CD14-positive monocyte (primary cell): ENCODE measurements around the gene MSL2. TPM values are rescaled to one million over a fixed set of nuclear protein-coding genes. Genes with fewer than 3 reads are reported as not detected.
"Not testable (repeated sequence)": the region's sequence is repeated elsewhere in the genome, so short reads cannot be mapped to it uniquely, and the experiment has no call there.

Source experiments
- DNase-seq, 3 donors: peaks; one replicate each; pipeline ENCODE4 v3.0.0-alpha.2; 2011 to 2022
- H2AFZ ChIP-seq: 2 replicates; pipeline ENCODE4 v1.6.0; 2012; ENCODE audit warnings: mild to moderate bottlenecking, low read depth, low read length, inconsistent platforms; ENCODE audit not compliant: insufficient read depth, poor library complexity, severe bottlenecking
- H3K27ac ChIP-seq, 2 donors: 1 replicate in 1 of 2; 2 replicates in 1 of 2; pipeline ENCODE4 v1.5.1; 2012 to 2013; ENCODE audit warnings: low read length in 2 of 2, control low read depth in 1 of 2, inconsistent platforms in 1 of 2, low read depth in 1 of 2, mild to moderate bottlenecking in 1 of 2
- H3K27me3 ChIP-seq, 2 donors: one replicate each; pipeline versions ENCODE4 v1.6.0 to v1.6.1; 2011 to 2013; ENCODE audit warnings: low read length in 2 of 2; ENCODE audit not compliant: control insufficient read depth in 2 of 2, insufficient read depth in 2 of 2
- H3K36me3 ChIP-seq, 2 donors: replicated peaks in 1 of 2; 1 replicate in 1 of 2; 2 replicates in 1 of 2; pipeline versions ENCODE4 v1.5.1 to v1.6.1; 2012 to 2013; ENCODE audit warnings: low read length in 2 of 2, control low read depth in 1 of 2, inconsistent platforms in 1 of 2, mild to moderate bottlenecking in 1 of 2; ENCODE audit not compliant: insufficient read depth in 2 of 2, control insufficient read depth in 1 of 2
- H3K4me1 ChIP-seq, 2 donors: 1 replicate in 1 of 2; 2 replicates in 1 of 2; pipeline versions ENCODE4 v1.5.1 to v1.6.1; 2012 to 2013; ENCODE audit warnings: low read length in 2 of 2, control low read depth in 1 of 2, inconsistent platforms in 1 of 2, mild to moderate bottlenecking in 1 of 2, moderate library complexity in 1 of 2; ENCODE audit not compliant: insufficient read depth in 2 of 2, control insufficient read depth in 1 of 2
- H3K4me2 ChIP-seq: replicated peaks from 2 replicates; pipeline ENCODE3; 2012; ENCODE audit warnings: low read length, moderate library complexity, mild to moderate bottlenecking; ENCODE audit not compliant: poor library complexity, severe bottlenecking; ENCODE audit errors: extremely low read depth
- H3K4me3 ChIP-seq, 3 experiments: fragments of 200-600 bp in 1 of 3; sonication (generic) in 1 of 3; replicated peaks in 1 of 3; 1 replicate in 2 of 3; 2 replicates in 1 of 3; pipeline ENCODE4 v1.5.1; 2011 to 2013; ENCODE audit warnings: low read length in 3 of 3, mild to moderate bottlenecking in 3 of 3, control low read depth in 2 of 3, low read depth in 2 of 3, inconsistent platforms in 1 of 3, moderate library complexity in 1 of 3
- H3K79me2 ChIP-seq: 2 replicates; pipeline ENCODE4 v1.6.0; 2012; ENCODE audit warnings: mild to moderate bottlenecking, control low read depth, inconsistent platforms, low read length, moderate library complexity; ENCODE audit not compliant: insufficient read depth
- H3K9ac ChIP-seq: 2 replicates; pipeline ENCODE4 v1.6.0; 2017; ENCODE audit warnings: low read length, mild to moderate bottlenecking; ENCODE audit not compliant: insufficient read depth, poor library complexity, severe bottlenecking
- H3K9me3 ChIP-seq, 2 donors: replicated peaks in 1 of 2; 1 replicate in 1 of 2; 2 replicates in 1 of 2; pipeline versions ENCODE4 v1.5.1 to v1.6.1; 2012 to 2013; ENCODE audit warnings: low read length in 2 of 2, control low read depth in 1 of 2; ENCODE audit not compliant: control insufficient read depth in 1 of 2, insufficient read depth in 1 of 2
- H4K20me1 ChIP-seq: 2 replicates; pipeline ENCODE4 v1.6.0; 2012; ENCODE audit warnings: mild to moderate bottlenecking, low read length, control low read depth, moderate library complexity; ENCODE audit not compliant: insufficient read depth
- H3K27ac Mint-ChIP-seq, 7 donors: one replicate each; pipeline ENCODE4 v1.8.0; 2020; ENCODE audit warnings: mild to moderate bottlenecking in 7 of 7, mixed read lengths in 7 of 7, moderate library complexity in 6 of 7, inconsistent platforms in 2 of 7
- H3K27me3 Mint-ChIP-seq, 3 donors: one replicate each; pipeline ENCODE4 v1.8.0; 2021 to 2022; ENCODE audit warnings: low read depth in 3 of 3, mild to moderate bottlenecking in 3 of 3, mixed read lengths in 3 of 3, moderate library complexity in 3 of 3, inconsistent platforms in 1 of 3
- H3K36me3 Mint-ChIP-seq, 2 donors: one replicate each; pipeline ENCODE4 v1.8.0; 2020; ENCODE audit warnings: mixed read lengths in 2 of 2, inconsistent platforms in 1 of 2, mild to moderate bottlenecking in 1 of 2
- H3K4me1 Mint-ChIP-seq: one replicate; pipeline ENCODE4 v1.8.0; 2020; ENCODE audit warnings: mild to moderate bottlenecking, mixed read lengths
- H3K4me3 Mint-ChIP-seq, 2 donors: one replicate each; pipeline ENCODE4 v1.8.0; 2020; ENCODE audit warnings: mild to moderate bottlenecking in 2 of 2, mixed read lengths in 2 of 2, moderate library complexity in 1 of 2
- H3K9me3 Mint-ChIP-seq, 7 donors: one replicate each; pipeline ENCODE4 v1.8.0; 2020 to 2022; ENCODE audit warnings: mixed read lengths in 7 of 7, mild to moderate bottlenecking in 6 of 7, moderate library complexity in 6 of 7, inconsistent platforms in 2 of 7
- WGBS: methylation state at CpG from one replicate; pipeline ENCODE4 v1.1.5; 2013; ENCODE audit warnings: missing lambda C conversion rate; ENCODE audit not compliant: insufficient coverage; 5-methylcytosine and 5-hydroxymethylcytosine counted together
- intact Hi-C, 2 donors: fragments of 100-400 bp; cut with micrococcal nuclease; formaldehyde crosslinking; loops; one replicate each; pipeline versions ENCODE4 v1.15.0 to v1.15.1; 2023
- polyA plus RNA-seq, 3 donors: library from polyadenylated mRNA; depleted of rRNA in 1 of 3; unstranded in 2 of 3; stranded (reverse) in 1 of 3; fragments of 300-500 nt in 2 of 3; fragments of >200 nt in 1 of 3; fragmentation: Illumina TruSeq in 2 of 3; gene quantifications; 1 replicate in 2 of 3; 2 replicates in 1 of 3; pipeline ENCODE4 v1.2.3, GENCODE V29; 2012 to 2021
- TF ChIP-seq, protein P1 (sequence below): fragments of 200-600 bp; IDR thresholded peaks from one replicate; pipeline ENCODE4 v1.8.0; 2022; ENCODE audit warnings: antibody characterized with exemption, mild to moderate bottlenecking

Gene MSL2
- polyA plus RNA-seq, 3 donors: 13.3 to 25.5 (median 15.9) TPM

DNA sequence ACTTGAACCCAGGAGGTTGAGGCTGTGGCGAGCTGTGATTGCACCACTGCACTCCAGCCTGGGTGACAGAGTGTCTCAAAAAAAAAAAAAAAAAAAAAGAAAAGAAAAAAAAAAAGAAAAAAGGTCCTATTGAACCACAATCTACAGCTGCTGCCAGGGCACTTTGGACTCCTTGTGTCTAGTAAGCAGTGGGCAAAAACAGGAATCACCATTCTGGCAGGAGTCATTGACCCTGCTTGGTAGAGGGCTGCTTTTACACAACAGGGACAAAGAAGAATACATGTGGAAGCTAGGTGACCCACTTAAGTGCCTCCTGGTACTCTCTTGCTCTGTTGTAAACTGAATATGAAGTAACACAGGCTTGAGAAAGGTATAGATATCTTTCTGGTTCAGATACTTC is 39.4 kb upstream of the MSL2 start:
- Histone ChIP-seq H3K9ac (no peak overlapping the region), H3K27ac (no peak overlapping the region), H2AFZ (no peak overlapping the region), H4K20me1 (no peaks in the 10 kb centered on the region), H3K4me3 (no peak overlapping the region), H3K4me2 (no peak overlapping the region), H3K9me3 (no peaks in the 10 kb centered on the region), H3K4me1 (no peaks in the 10 kb centered on the region), H3K36me3 (no peaks in the 10 kb centered on the region), H3K27me3 (no peaks in the 10 kb centered on the region), H3K79me2 (no peaks in the 10 kb centered on the region)
- Mint-ChIP-seq H3K36me3 (no peaks in the 10 kb centered on the region), H3K4me3 (no peak overlapping the region), H3K4me1 (no peaks in the 10 kb centered on the region), H3K9me3 (no peaks in the 10 kb centered on the region), H3K27ac (no peak overlapping the region), H3K27me3 (peaks cover 2 to 5% (median 3%) of the 10 kb centered on the region in 3 donors)
- TF ChIP-seq, protein P1, sequence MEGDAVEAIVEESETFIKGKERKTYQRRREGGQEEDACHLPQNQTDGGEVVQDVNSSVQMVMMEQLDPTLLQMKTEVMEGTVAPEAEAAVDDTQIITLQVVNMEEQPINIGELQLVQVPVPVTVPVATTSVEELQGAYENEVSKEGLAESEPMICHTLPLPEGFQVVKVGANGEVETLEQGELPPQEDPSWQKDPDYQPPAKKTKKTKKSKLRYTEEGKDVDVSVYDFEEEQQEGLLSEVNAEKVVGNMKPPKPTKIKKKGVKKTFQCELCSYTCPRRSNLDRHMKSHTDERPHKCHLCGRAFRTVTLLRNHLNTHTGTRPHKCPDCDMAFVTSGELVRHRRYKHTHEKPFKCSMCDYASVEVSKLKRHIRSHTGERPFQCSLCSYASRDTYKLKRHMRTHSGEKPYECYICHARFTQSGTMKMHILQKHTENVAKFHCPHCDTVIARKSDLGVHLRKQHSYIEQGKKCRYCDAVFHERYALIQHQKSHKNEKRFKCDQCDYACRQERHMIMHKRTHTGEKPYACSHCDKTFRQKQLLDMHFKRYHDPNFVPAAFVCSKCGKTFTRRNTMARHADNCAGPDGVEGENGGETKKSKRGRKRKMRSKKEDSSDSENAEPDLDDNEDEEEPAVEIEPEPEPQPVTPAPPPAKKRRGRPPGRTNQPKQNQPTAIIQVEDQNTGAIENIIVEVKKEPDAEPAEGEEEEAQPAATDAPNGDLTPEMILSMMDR: no peak
- DNase-seq: no peak
- no CpG with 5 or more reads among the region's 1 CpG for WGBS
- intact Hi-C loops: no loop called here

DNA sequence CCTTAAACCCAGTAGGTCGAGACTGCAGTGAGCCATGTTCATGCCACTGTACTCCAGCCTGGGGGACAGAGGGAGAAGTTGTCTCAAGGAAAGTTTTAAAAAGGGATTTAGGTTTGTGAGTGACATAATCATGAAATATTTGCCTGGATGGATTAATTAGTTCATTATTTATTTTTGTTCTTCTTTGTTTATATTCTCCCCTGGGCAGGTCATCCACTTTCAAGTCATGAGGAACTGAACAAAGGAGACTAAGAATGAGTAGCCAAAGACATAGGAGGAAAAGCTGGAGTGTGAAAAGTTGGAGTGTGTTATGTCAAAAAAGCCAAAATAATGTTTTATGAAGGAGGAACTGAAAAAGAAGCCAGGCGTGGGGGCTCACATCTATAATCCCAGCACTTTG is 36.3 kb upstream of the MSL2 start:
- Histone ChIP-seq H3K27me3 (no peaks in the 10 kb centered on the region), H4K20me1 (no peaks in the 10 kb centered on the region), H2AFZ (no peak overlapping the region), H3K4me2 (no peak overlapping the region), H3K79me2 (no peaks in the 10 kb centered on the region), H3K9me3 (no peaks in the 10 kb centered on the region), H3K9ac (no peak overlapping the region), H3K36me3 (no peaks in the 10 kb centered on the region), H3K4me3 (no peak overlapping the region), H3K27ac (no peak overlapping the region), H3K4me1 (no peaks in the 10 kb centered on the region)
- TF ChIP-seq, protein P1: no peak
- WGBS: 75% methylated on average over 1 of the region's 2 CpGs
- peaks cover 0 to 3% (median 2%) of the 10 kb centered on the region in 3 donors for H3K27me3 Mint-ChIP-seq
- no peak for DNase-seq
- no peaks in the 10 kb centered on the region for H3K4me1 Mint-ChIP-seq
- H3K4me3 Mint-ChIP-seq: no peak overlapping the region
- no peak overlapping the region for H3K27ac Mint-ChIP-seq
- no peaks in the 10 kb centered on the region for H3K9me3 Mint-ChIP-seq
- no peaks in the 10 kb centered on the region for H3K36me3 Mint-ChIP-seq
- intact Hi-C loops: no loop called here

DNA sequence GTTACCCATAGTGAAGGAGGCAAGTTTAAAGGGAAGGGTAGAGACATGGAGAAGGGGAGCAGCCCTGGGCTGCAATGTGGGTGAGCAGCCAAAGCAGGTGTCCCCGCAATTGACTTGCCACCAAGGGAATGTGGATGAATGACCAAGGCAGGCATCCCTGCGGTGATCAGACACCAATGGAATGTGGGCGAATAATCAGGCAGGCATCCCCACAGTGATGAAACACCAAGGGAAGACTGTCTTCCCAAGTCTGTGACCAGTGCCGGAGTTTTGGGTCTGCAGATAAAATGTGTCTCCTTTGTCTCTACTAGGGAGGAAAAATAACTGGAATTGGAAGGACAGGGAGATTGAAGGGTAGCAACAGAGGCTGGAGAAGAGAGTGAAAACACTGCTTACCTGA is 26.6 kb upstream of the MSL2 start:
- DNase-seq, H3K4me1 Mint-ChIP-seq, H3K27ac Mint-ChIP-seq, H3K27me3 ChIP-seq, H3K79me2 ChIP-seq, H3K27ac ChIP-seq, H3K4me2 ChIP-seq, H3K4me1 ChIP-seq, H3K9ac ChIP-seq, H3K36me3 Mint-ChIP-seq, intact Hi-C loops, H2AFZ ChIP-seq, H3K36me3 ChIP-seq, H3K4me3 Mint-ChIP-seq, H3K27me3 Mint-ChIP-seq, H4K20me1 ChIP-seq, H3K4me3 ChIP-seq: not testable (repeated sequence)
- WGBS: 100% methylated on average over 3 of the region's 4 CpGs
- peaks cover 0 to 15% of the 10 kb centered on the region in 2 donors for H3K9me3 ChIP-seq
- peaks cover 16 to 38% (median 23%) of the 10 kb centered on the region in 7 donors for H3K9me3 Mint-ChIP-seq
